HCT116 (cell line): Measurements from ENCODE around the gene MBOAT1. TPM values are rescaled to one million over a fixed set of nuclear protein-coding genes. Genes with fewer than 3 reads are reported as not detected.

Source experiments
- ATAC-seq: fragments of 200-7000 bp; cut with Tn5 transposase; 2 replicates; pipeline ENCODE4 v1.9.1; 2020; ENCODE audit warnings: mild to moderate bottlenecking, moderate library complexity
- BruUV-seq: library from RNA; stranded (reverse); fragments of 400-500 nt; replicated peaks from 2 replicates; lab custom pipeline; 2021; lab: Mats Ljungman, UMichigan
- CTCF ChIA-PET: fragments of 300-600 bp; sonication (Branson Sonifier 250); formaldehyde crosslinking; loops from one replicate; lab custom pipeline; 2021; ENCODE audit warnings: antibody characterized with exemption; lab: Charles Lee
- POLR2A ChIA-PET: fragments of 300-600, 350-600 bp; sonication (Branson Sonifier 250); formaldehyde crosslinking; loops from one replicate; lab custom pipeline; 2021; ENCODE audit warnings: antibody characterized with exemption; lab: Charles Lee
- RAD21 ChIA-PET, 2 experiments: fragments of 300-600 bp; sonication (Branson Sonifier 250); formaldehyde crosslinking; loops; one replicate each; lab custom pipeline; 2023; ENCODE audit warnings: low total read pairs in 2 of 2; ENCODE audit not compliant: uncharacterized antibody in 2 of 2, unreplicated experiment in 2 of 2, low non-redundant PET in 1 of 2; lab: Charles Lee
- DNase-seq: peaks from one replicate; pipeline ENCODE4 v3.0.0-alpha.2; 2010; ENCODE audit warnings: low read depth, low spot score
- H2AFZ ChIP-seq: fragments of 200-600 bp; shearing (Covaris generic), sonication (generic); 2 replicates; pipeline ENCODE4 v1.6.1; 2017; ENCODE audit warnings: low read depth, mixed run types, mixed read lengths, antibody characterized with exemption, low read length; ENCODE audit not compliant: poor library complexity, severe bottlenecking
- H3K27ac ChIP-seq: 2 replicates; pipeline ENCODE4 v1.5.1; 2012; ENCODE audit warnings: low read depth, low read length
- H3K27me3 ChIP-seq: fragments of 200-600 bp; sonication (generic); 2 replicates; pipeline ENCODE4 v1.6.1; 2016; ENCODE audit warnings: mixed run types, low read length, mixed read lengths; ENCODE audit not compliant: insufficient read depth
- H3K36me3 ChIP-seq, 2 experiments: fragments of 200-500 bp in 1 of 2; fragments of 200-600 bp in 1 of 2; sonication (Bioruptor generic) in 1 of 2; sonication (generic) in 1 of 2; 2 replicates each; pipeline versions ENCODE4 v1.5.1 to v1.6.1; 2014 to 2016; ENCODE audit warnings: low read length in 2 of 2, inconsistent platforms in 1 of 2, mixed read lengths in 1 of 2, mixed run types in 1 of 2; ENCODE audit not compliant: insufficient read depth in 2 of 2, control insufficient read depth in 1 of 2
- H3K4me1 ChIP-seq, 2 experiments: fragments of 200-600 bp in 1 of 2; sonication (generic) in 1 of 2; 2 replicates each; pipeline versions ENCODE4 v1.5.1 to v1.6.1; 2012 to 2017; ENCODE audit warnings: low read length in 2 of 2, inconsistent platforms in 1 of 2, mild to moderate bottlenecking in 1 of 2, mixed read lengths in 1 of 2, mixed run types in 1 of 2, moderate library complexity in 1 of 2; ENCODE audit not compliant: insufficient read depth in 2 of 2, control insufficient read depth in 1 of 2
- H3K4me2 ChIP-seq: fragments of 200-600 bp; sonication (generic); 2 replicates; pipeline ENCODE4 v1.6.1; 2017; ENCODE audit warnings: mixed run types, low read length, mixed read lengths
- H3K4me3 ChIP-seq, 2 experiments: fragments of 200-600 bp in 1 of 2; sonication (generic) in 1 of 2; replicated peaks in 1 of 2; 2 replicates each; pipeline ENCODE4 v1.5.1; 2011 to 2016; ENCODE audit warnings: low read length in 2 of 2, control low read depth in 1 of 2, low read depth in 1 of 2, mild to moderate bottlenecking in 1 of 2, mixed read lengths in 1 of 2, mixed run types in 1 of 2
- H3K79me2 ChIP-seq: fragments of 200-600 bp; sonication (generic); 2 replicates; pipeline ENCODE4 v1.6.1; 2017; ENCODE audit warnings: mild to moderate bottlenecking, mixed run types, low read length, moderate library complexity, mixed read lengths; ENCODE audit not compliant: insufficient read depth
- H3K9ac ChIP-seq: fragments of 200-600 bp; sonication (generic); 2 replicates; pipeline ENCODE4 v1.6.1; 2016; ENCODE audit warnings: low read length, mixed read lengths
- H3K9me2 ChIP-seq: fragments of 200-600 bp; sonication (generic), shearing (Covaris generic); 2 replicates; pipeline ENCODE4 v1.6.1; 2017; ENCODE audit warnings: mixed run types, mild to moderate bottlenecking, moderate library complexity; ENCODE audit not compliant: insufficient read depth
- H3K9me3 ChIP-seq, 2 experiments: fragments of 200-500 bp in 1 of 2; fragments of 200-600 bp in 1 of 2; sonication (Bioruptor generic) in 1 of 2; sonication (generic) in 1 of 2; 2 replicates each; pipeline ENCODE4 v1.6.1; 2014 to 2017; ENCODE audit warnings: low read length in 2 of 2, mixed read lengths in 2 of 2, inconsistent platforms in 1 of 2, low read depth in 1 of 2, mild to moderate bottlenecking in 1 of 2, mixed run types in 1 of 2, moderate library complexity in 1 of 2; ENCODE audit not compliant: control insufficient read depth in 1 of 2, insufficient read depth in 1 of 2
- H4K20me1 ChIP-seq: fragments of 200-600 bp; sonication (generic), shearing (Covaris generic); 2 replicates; pipeline ENCODE4 v1.6.1; 2017; ENCODE audit warnings: mixed run types, mild to moderate bottlenecking, moderate library complexity; ENCODE audit not compliant: insufficient read depth
- CBX3 ChIP-seq: IDR thresholded peaks from 2 replicates; pipeline ENCODE4 v1.6.1; 2012; ENCODE audit warnings: low read depth
- CEBPB ChIP-seq: IDR thresholded peaks from 2 replicates; pipeline ENCODE4 v1.6.1; 2012; ENCODE audit warnings: low read depth
- EGR1 ChIP-seq: IDR thresholded peaks from 2 replicates; pipeline ENCODE4 v1.6.1; 2012; ENCODE audit warnings: low read depth
- ELF1 ChIP-seq: IDR thresholded peaks from 2 replicates; pipeline ENCODE4 v1.6.1; 2012; ENCODE audit warnings: low read depth, borderline replicate concordance
- EZH2 ChIP-seq: fragments of 200-600 bp; sonication (generic); IDR thresholded peaks from 2 replicates; pipeline ENCODE4 v1.6.1; 2017; ENCODE audit warnings: antibody characterized with exemption, mixed run types
- EZH2phosphoT487 ChIP-seq: fragments of 200-600 bp; IDR thresholded peaks from 2 replicates; pipeline ENCODE4 v1.6.1; 2018; ENCODE audit warnings: antibody characterized with exemption, borderline replicate concordance
- FOSL1 ChIP-seq: IDR thresholded peaks from 2 replicates; pipeline ENCODE4 v1.6.1; 2012; ENCODE audit warnings: low read depth
- JUND ChIP-seq: IDR thresholded peaks from 2 replicates; pipeline ENCODE4 v1.6.1; 2012
- POLR2AphosphoS5 ChIP-seq: IDR thresholded peaks from 2 replicates; pipeline ENCODE4 v1.6.1; 2011; ENCODE audit warnings: mild to moderate bottlenecking, low read depth, low read length, moderate library complexity
- RAD21 ChIP-seq: IDR thresholded peaks from 2 replicates; pipeline ENCODE4 v1.6.1; 2012; ENCODE audit warnings: low read depth, mild to moderate bottlenecking
- SP1 ChIP-seq: IDR thresholded peaks from 2 replicates; pipeline ENCODE4 v1.6.1; 2012; ENCODE audit warnings: low read depth
- SRF ChIP-seq: IDR thresholded peaks from 2 replicates; pipeline ENCODE4 v1.6.1; 2012; ENCODE audit warnings: low read depth
- TCF7L2 ChIP-seq: IDR thresholded peaks from 2 replicates; pipeline ENCODE4 v1.7.0; 2011; ENCODE audit warnings: borderline replicate concordance, inconsistent platforms; ENCODE audit not compliant: insufficient read depth, insufficient read length; ENCODE audit errors: extremely low read depth
- YY1 ChIP-seq: IDR thresholded peaks from 2 replicates; pipeline ENCODE4 v1.6.1; 2011; ENCODE audit warnings: low read length, low read depth, moderate library complexity, mild to moderate bottlenecking; ENCODE audit not compliant: insufficient replicate concordance; ENCODE audit errors: extremely low read depth
- ZFX ChIP-seq: fragments of 450-650 bp; IDR thresholded peaks from 2 replicates; pipeline ENCODE4 v1.6.1; 2017
- ZNF274 ChIP-seq: fragments of 200-500 bp; sonication (Bioruptor generic); IDR thresholded peaks from 2 replicates; pipeline ENCODE4 v1.6.1; 2014; ENCODE audit warnings: mild to moderate bottlenecking, low read depth, low read length, inconsistent platforms
- intact Hi-C: fragments of 100-400 bp; cut with micrococcal nuclease; formaldehyde crosslinking; loops from 2 replicates; pipeline ENCODE4 v1.10.0; 2022
- total RNA-seq: library from RNA; stranded (reverse); gene quantifications from one replicate; pipeline ENCODE4 v1.2.1, GENCODE V29; 2021; ENCODE audit not compliant: unreplicated experiment
- TF ChIP-seq, protein P1 (sequence below): IDR thresholded peaks from 2 replicates; pipeline ENCODE4 v1.6.1; 2012
- TF ChIP-seq, protein P2 (sequence below): IDR thresholded peaks from 2 replicates; pipeline ENCODE4 v1.6.1; 2012
- TF ChIP-seq, protein P3 (sequence below), 3 experiments: fragments of 200-600 bp in 1 of 3; sonication (generic) in 1 of 3; IDR thresholded peaks in 2 of 3; conservative IDR thresholded peaks in 1 of 3; 2 replicates each; pipeline ENCODE4 v1.5.1; 2012 to 2017; ENCODE audit warnings: low read depth in 2 of 3, low read length in 2 of 3, antibody characterized with exemption in 1 of 3, borderline replicate concordance in 1 of 3, control low read depth in 1 of 3, mild to moderate bottlenecking in 1 of 3, mixed read lengths in 1 of 3, mixed run types in 1 of 3, moderate library complexity in 1 of 3; ENCODE audit not compliant: insufficient read depth in 1 of 3
- TF ChIP-seq, protein P4 (sequence below): IDR thresholded peaks from 2 replicates; pipeline ENCODE4 v1.6.1; 2011; ENCODE audit warnings: mild to moderate bottlenecking, low read length, moderate library complexity; ENCODE audit not compliant: insufficient replicate concordance; ENCODE audit errors: extremely low read depth

MBOAT1 gene
- total RNA-seq, 1 experiment from 2014 or later, result 11.7 TPM

DNA sequence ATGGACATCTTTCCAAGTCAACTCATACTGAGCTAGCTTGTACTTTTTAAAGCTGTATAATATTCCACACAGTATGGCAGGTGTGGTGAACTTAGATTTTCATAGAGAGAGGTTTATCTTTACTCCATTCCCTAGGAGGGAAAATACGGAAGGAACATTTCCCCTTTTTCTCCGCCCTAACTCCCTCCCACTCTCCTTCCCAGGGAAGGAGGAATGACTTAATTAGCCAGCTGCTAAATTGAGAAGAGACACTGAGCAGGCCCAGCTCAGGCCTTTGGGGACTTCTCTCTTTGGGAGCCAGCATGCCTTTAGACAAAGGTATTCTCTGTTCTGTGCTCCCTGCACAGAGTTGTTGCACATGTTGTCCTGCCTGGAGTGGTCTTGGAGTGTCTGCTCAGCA is 46.1 kb downstream of the MBOAT1 start:
- H3K36me3 ChIP-seq, result no peaks in the 10 kb centered on the region
- DNase-seq, result no peak
- CTCF ChIA-PET, result no interaction called here
- no TSS peak for BruUV-seq
- intact Hi-C loops, result no loop called here
- no peak overlapping the region for H3K9ac ChIP-seq
- POLR2A ChIA-PET, result no interaction called here
- H3K9me3 ChIP-seq, result no peaks in the 10 kb centered on the region
- H3K27me3 ChIP-seq, result no peaks in the 10 kb centered on the region
- no peak overlapping the region for H2AFZ ChIP-seq
- H3K27ac ChIP-seq, result no peak overlapping the region
- H3K79me2 ChIP-seq, result no peaks in the 10 kb centered on the region
- no peak overlapping the region for H3K4me3 ChIP-seq
- H3K4me2 ChIP-seq, result no peak overlapping the region
- TF ChIP-seq, protein P1, sequence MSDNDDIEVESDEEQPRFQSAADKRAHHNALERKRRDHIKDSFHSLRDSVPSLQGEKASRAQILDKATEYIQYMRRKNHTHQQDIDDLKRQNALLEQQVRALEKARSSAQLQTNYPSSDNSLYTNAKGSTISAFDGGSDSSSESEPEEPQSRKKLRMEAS, result no peak
- TF ChIP-seq ELF1 (no peak), ZFX (no peak), SP1 (no peak), SRF (no peak), EGR1 (no peak), RAD21 (no peak), YY1 (no peak), EZH2phosphoT487 (no peak), JUND (no peak), CBX3 (no peak), CEBPB (no peak), FOSL1 (no peak), POLR2AphosphoS5 (no peak), ZNF274 (no peak), EZH2 (no peak), TCF7L2 (no peak)
- TF ChIP-seq, protein P2, sequence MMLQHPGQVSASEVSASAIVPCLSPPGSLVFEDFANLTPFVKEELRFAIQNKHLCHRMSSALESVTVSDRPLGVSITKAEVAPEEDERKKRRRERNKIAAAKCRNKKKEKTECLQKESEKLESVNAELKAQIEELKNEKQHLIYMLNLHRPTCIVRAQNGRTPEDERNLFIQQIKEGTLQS, result no peak
- TF ChIP-seq, protein P3, sequence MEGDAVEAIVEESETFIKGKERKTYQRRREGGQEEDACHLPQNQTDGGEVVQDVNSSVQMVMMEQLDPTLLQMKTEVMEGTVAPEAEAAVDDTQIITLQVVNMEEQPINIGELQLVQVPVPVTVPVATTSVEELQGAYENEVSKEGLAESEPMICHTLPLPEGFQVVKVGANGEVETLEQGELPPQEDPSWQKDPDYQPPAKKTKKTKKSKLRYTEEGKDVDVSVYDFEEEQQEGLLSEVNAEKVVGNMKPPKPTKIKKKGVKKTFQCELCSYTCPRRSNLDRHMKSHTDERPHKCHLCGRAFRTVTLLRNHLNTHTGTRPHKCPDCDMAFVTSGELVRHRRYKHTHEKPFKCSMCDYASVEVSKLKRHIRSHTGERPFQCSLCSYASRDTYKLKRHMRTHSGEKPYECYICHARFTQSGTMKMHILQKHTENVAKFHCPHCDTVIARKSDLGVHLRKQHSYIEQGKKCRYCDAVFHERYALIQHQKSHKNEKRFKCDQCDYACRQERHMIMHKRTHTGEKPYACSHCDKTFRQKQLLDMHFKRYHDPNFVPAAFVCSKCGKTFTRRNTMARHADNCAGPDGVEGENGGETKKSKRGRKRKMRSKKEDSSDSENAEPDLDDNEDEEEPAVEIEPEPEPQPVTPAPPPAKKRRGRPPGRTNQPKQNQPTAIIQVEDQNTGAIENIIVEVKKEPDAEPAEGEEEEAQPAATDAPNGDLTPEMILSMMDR (IDR thresholded peaks at IDR 0.05 in 2 of 3, conservative IDR thresholded peaks at IDR 0.05 in 1 of 3; ENCODE audit: borderline replicate concordance in 1 of 3, insufficient read depth in 1 of 3, low read depth in 2 of 3, low read length in 2 of 3), result no peak
- TF ChIP-seq, protein P4, sequence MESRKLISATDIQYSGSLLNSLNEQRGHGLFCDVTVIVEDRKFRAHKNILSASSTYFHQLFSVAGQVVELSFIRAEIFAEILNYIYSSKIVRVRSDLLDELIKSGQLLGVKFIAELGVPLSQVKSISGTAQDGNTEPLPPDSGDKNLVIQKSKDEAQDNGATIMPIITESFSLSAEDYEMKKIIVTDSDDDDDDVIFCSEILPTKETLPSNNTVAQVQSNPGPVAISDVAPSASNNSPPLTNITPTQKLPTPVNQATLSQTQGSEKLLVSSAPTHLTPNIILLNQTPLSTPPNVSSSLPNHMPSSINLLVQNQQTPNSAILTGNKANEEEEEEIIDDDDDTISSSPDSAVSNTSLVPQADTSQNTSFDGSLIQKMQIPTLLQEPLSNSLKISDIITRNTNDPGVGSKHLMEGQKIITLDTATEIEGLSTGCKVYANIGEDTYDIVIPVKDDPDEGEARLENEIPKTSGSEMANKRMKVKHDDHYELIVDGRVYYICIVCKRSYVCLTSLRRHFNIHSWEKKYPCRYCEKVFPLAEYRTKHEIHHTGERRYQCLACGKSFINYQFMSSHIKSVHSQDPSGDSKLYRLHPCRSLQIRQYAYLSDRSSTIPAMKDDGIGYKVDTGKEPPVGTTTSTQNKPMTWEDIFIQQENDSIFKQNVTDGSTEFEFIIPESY, result no peak
- RAD21 ChIA-PET, result no interaction called here
- ATAC-seq, result no peak
- H4K20me1 ChIP-seq, result no peaks in the 10 kb centered on the region
- H3K4me1 ChIP-seq, result no peaks in the 10 kb centered on the region
- no peaks in the 10 kb centered on the region for H3K9me2 ChIP-seq
